Transverse colon (tissue), 4 donors: ENCODE results near the gene DIO3. TPM values are rescaled to one million over a fixed set of nuclear protein-coding genes. Genes with fewer than 3 reads are reported as not detected.

Experiments used
- DNase-seq: peaks from one replicate; pipeline ENCODE4 v3.0.0-alpha.2; 2019
- H3K27ac ChIP-seq, 4 donors: fragments of 200-600 bp; sonication (generic); 2 replicates each; pipeline ENCODE4 v1.5.1; 2016 to 2018; ENCODE audit warnings: inconsistent platforms in 4 of 4
- H3K27me3 ChIP-seq: fragments of 200-600 bp; sonication (generic); 2 replicates; pipeline ENCODE4 v1.5.1; 2017; ENCODE audit warnings: inconsistent platforms
- H3K36me3 ChIP-seq, 4 donors: fragments of 200-600 bp; sonication (generic); 2 replicates each; pipeline ENCODE4 v1.5.1; 2017 to 2019; ENCODE audit warnings: inconsistent platforms in 4 of 4
- H3K4me1 ChIP-seq, 4 donors: fragments of 200-600 bp; sonication (generic); 2 replicates each; pipeline ENCODE4 v1.5.1; 2017 to 2020; ENCODE audit warnings: inconsistent platforms in 4 of 4
- H3K4me3 ChIP-seq, 4 donors: fragments of 200-600 bp; sonication (generic); 1 replicate in 1 of 4; 2 replicates in 3 of 4; pipeline versions ENCODE4 v1.5.1 to v1.6.1; 2017 to 2019; ENCODE audit warnings: inconsistent platforms in 4 of 4
- H3K9me3 ChIP-seq, 2 donors: fragments of 200-600 bp; sonication (generic); 2 replicates each; pipeline ENCODE4 v1.5.1; 2017 to 2019; ENCODE audit warnings: inconsistent platforms in 2 of 2
- EP300 ChIP-seq: sonication (generic); formaldehyde crosslinking; IDR thresholded peaks from one replicate; pipeline ENCODE4 v1.6.1; 2017; ENCODE audit warnings: antibody characterized with exemption, low read depth
- POLR2A ChIP-seq: fragments of 450-650 bp; IDR thresholded peaks from one replicate; pipeline ENCODE4 v1.6.1; 2016; ENCODE audit warnings: antibody characterized with exemption, mild to moderate bottlenecking, moderate library complexity
- POLR2AphosphoS5 ChIP-seq, 3 donors: sonication (generic); formaldehyde crosslinking; IDR thresholded peaks; one replicate each; pipeline ENCODE4 v1.6.1; 2016; ENCODE audit warnings: antibody characterized with exemption in 3 of 3
- WGBS, 2 donors: methylation state at CpG; one replicate each; pipeline ENCODE4 v1.1.5; 2018; ENCODE audit warnings: low coverage in 1 of 2; 5-methylcytosine and 5-hydroxymethylcytosine counted together
- in situ Hi-C, 4 donors: fragments of 200-750 bp; cut with MboI; loops; one replicate each; pipeline versions ENCODE4 v1.15.0 to v1.15.1; 2017; ENCODE audit warnings: low sequenced_read_pairs in 3 of 4, low pct_ligation_motif_present in 1 of 4, low pct_unique_long_range_greater_than_20kb in 1 of 4
- intact Hi-C: fragments of 100-400 bp; cut with DNase I; formaldehyde crosslinking; loops from one replicate; pipeline ENCODE4 v1.15.1; 2023; ENCODE audit warnings: low total_unique reads
- total RNA-seq, 4 donors: library from RNA; depleted of rRNA; stranded (reverse); fragments of >200 nt; gene quantifications; one replicate each; pipeline ENCODE4 v1.1.0, GENCODE V29; 2016
- TF ChIP-seq, protein P1 (sequence below), 5 experiments: fragments of 200-600 bp in 3 of 5; fragments of 450-650 bp in 2 of 5; sonication (generic) in 3 of 5; IDR thresholded peaks; 1 replicate in 2 of 5; 2 replicates in 3 of 5; pipeline ENCODE4 v1.5.1; 2016 to 2017; ENCODE audit warnings: antibody characterized with exemption in 5 of 5, inconsistent platforms in 3 of 5, mild to moderate bottlenecking in 2 of 5, moderate library complexity in 1 of 5

The DIO3 gene
- total RNA-seq, 4 donors from 2014 or later = 1.2 to 2.9 (median 1.4) TPM; not detected in 1

DNA sequence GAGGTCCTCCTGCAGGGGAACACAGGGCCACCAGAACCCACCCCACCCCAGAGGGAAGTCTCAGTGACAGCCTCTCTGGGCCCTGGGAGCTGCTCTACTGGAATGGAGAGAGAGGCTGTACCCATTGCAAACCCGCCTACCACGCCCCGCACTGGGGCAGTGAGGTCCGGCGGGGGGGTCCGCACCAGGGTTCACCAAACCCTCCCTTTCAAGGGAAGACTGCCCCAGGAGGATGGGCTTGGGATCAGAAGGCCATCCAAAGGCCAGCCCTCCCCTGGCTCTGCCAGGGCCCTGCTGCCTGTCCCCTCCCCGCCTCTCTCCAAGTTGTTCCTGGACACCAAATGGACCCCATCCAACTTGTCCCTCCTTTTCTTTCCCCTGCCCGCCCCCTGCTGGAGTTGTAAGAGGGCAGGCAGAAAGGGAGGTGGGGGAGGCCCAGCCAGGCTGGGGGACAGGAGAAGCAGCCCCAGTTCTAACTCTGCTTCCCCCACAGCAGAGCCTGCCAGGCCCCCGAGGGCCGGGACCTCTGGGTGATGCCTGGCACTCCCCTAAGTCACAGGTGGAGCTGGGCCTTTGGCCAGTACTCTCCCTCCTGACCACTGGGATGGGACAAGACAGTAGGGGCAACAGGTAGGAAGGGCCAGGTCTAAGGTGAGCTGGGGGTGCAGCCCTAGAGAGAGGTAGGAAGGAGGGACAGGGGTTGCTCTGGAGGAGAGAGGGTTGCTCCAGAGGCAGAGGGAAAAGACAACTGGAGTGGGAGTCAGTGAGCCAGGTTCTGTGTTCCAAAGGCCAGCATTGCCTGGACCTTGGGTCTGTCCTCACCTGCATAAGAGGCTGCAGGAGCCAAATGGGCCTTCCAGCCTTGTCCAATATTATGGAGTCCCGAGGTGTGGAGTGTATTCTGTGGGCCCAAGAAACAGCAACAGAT lies 3.2 kb upstream of the DIO3 start:
- 82% methylated on average over 11 of the region's 11 CpGs; no CpG with 5 or more reads in 1 of the 2 donors for WGBS, 2 donors
- Histone ChIP-seq H3K36me3 (no peaks in the 10 kb centered on the region), H3K4me1 (peaks cover 0 to 16% (median 12%) of the 10 kb centered on the region in 4 donors), H3K4me3 (peak overlapping the region in 1 of 4 donors; percentile 59), H3K27me3 (peaks cover 51% of the 10 kb centered on the region), H3K27ac (no peak overlapping the region), H3K9me3 (peaks cover 7 to 9% of the 10 kb centered on the region in 2 donors)
- TF ChIP-seq POLR2A (no peak), POLR2AphosphoS5 (IDR thresholded peaks at IDR 0.05) (no peak), EP300 (no peak)
- TF ChIP-seq, protein P1, sequence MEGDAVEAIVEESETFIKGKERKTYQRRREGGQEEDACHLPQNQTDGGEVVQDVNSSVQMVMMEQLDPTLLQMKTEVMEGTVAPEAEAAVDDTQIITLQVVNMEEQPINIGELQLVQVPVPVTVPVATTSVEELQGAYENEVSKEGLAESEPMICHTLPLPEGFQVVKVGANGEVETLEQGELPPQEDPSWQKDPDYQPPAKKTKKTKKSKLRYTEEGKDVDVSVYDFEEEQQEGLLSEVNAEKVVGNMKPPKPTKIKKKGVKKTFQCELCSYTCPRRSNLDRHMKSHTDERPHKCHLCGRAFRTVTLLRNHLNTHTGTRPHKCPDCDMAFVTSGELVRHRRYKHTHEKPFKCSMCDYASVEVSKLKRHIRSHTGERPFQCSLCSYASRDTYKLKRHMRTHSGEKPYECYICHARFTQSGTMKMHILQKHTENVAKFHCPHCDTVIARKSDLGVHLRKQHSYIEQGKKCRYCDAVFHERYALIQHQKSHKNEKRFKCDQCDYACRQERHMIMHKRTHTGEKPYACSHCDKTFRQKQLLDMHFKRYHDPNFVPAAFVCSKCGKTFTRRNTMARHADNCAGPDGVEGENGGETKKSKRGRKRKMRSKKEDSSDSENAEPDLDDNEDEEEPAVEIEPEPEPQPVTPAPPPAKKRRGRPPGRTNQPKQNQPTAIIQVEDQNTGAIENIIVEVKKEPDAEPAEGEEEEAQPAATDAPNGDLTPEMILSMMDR (IDR thresholded peaks at IDR 0.05) = peak in 2 of 5 experiments; percentile 14 to 34
- in situ Hi-C loops (no loop called here), intact Hi-C loops (loop anchor here (10.0 kb wide), 1 partner anchor 373 kb away; no protein-coding TSS in a partner anchor)
- DNase-seq = peak; percentile 26

DNA sequence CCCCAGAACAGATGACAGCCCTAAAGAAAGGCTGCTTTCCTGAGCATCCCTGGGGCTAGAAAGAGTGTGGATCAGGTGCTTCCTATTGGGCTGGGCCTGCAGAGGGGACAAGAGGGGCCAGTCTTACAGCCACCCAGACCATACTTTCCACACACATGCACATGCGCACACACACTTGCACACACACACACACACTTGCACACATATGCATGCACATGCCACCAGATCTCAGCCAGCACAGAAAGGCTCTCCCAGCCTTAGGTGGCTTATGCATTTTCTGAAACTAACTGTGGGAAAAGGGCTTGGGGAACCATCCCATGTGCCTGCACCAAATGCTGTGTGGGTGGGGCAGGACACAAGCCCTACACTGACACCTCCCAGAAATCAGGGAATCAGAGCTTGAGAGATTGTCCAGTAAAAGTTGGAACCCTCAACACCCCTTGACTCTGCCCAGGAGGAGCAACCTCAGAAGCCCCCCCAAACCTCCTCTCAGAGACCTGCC lies 2.5 kb upstream of the DIO3 start:
- peaks cover 7 to 9% of the 10 kb centered on the region in 2 donors for H3K9me3 ChIP-seq
- intact Hi-C loops = loop anchor here (10.0 kb wide), 1 partner anchor 374 kb away; no protein-coding TSS in a partner anchor
- in situ Hi-C loops = no loop called here
- peaks cover 58% of the 10 kb centered on the region for H3K27me3 ChIP-seq
- peaks cover 0 to 16% (median 12%) of the 10 kb centered on the region in 4 donors for H3K4me1 ChIP-seq
- H3K4me3 ChIP-seq = peak overlapping the region in 2 of 4 donors; percentile 58 to 59
- TF ChIP-seq POLR2A = no peak
- no peak for TF ChIP-seq EP300
- TF ChIP-seq, protein P1 (IDR thresholded peaks at IDR 0.05) = no peak
- TF ChIP-seq POLR2AphosphoS5 (IDR thresholded peaks at IDR 0.05) = no peak
- 94 to 100% methylated on average over 1 of the region's 1 CpG for WGBS, 2 donors
- no peak for DNase-seq
- H3K27ac ChIP-seq = no peak overlapping the region
- H3K36me3 ChIP-seq = no peaks in the 10 kb centered on the region

DNA sequence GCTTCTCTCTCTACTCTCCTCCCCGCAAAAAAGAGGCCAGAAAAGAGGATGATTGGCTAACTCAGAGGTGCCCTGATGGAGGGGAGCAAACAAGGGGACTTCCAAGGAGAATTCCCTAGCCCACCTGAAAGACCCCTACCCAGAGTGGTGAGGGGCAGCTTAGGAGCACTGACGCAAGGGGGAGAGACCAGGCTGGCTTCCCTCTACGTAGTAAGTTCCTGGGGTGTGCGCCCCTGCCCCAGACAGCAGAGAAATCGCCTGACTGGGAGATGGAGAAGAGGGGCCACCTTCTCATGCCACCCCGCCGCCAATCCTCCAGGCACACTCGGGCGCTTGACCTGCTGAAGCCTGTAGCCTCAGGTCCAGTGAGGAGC lies 2.1 kb upstream of the DIO3 start:
- H3K27me3 ChIP-seq = peaks cover 63% of the 10 kb centered on the region
- TF ChIP-seq POLR2AphosphoS5 (IDR thresholded peaks at IDR 0.05) (no peak), POLR2A (no peak), EP300 (no peak)
- TF ChIP-seq, protein P1 (IDR thresholded peaks at IDR 0.05) = no peak
- no peak for DNase-seq
- WGBS, 2 donors = 60% methylated on average over 9 of the region's 9 CpGs; no CpG with 5 or more reads in 1 of the 2 donors
- intact Hi-C loops = loop anchor here (10.0 kb wide), 1 partner anchor 374 kb away; no protein-coding TSS in a partner anchor
- peak overlapping the region; percentile 37 to 59 (median 48) for H3K4me3 ChIP-seq
- H3K27ac ChIP-seq = peak overlapping the region; percentile 25 to 70 (median 58)
- H3K36me3 ChIP-seq = no peaks in the 10 kb centered on the region
- peaks cover 7 to 9% of the 10 kb centered on the region in 2 donors for H3K9me3 ChIP-seq
- H3K4me1 ChIP-seq = peaks cover 0 to 16% (median 12%) of the 10 kb centered on the region in 4 donors
- in situ Hi-C loops = no loop called here
